HFF-Myc (cell line): ENCODE data around the gene HDC.
A peak's percentile ranks its signal among the peaks of the same experiment; 100 is the strongest.

Experiments used
- DNase-seq: peaks from one replicate; pipeline ENCODE4 v3.0.0-alpha.2; 2011; ENCODE audit warnings: low read depth; ENCODE audit errors: extremely low read depth
- H3K4me3 ChIP-seq: replicated peaks from 2 replicates; pipeline ENCODE4 v1.5.1; 2011; ENCODE audit warnings: low read depth, mild to moderate bottlenecking, control low read depth, low read length
- TF ChIP-seq, protein P1 (sequence below): IDR thresholded peaks from 2 replicates; pipeline ENCODE4 v1.5.1; 2012; ENCODE audit warnings: mild to moderate bottlenecking, low read depth, low read length, control low read depth; ENCODE audit errors: missing control alignments

The HDC gene

DNA sequence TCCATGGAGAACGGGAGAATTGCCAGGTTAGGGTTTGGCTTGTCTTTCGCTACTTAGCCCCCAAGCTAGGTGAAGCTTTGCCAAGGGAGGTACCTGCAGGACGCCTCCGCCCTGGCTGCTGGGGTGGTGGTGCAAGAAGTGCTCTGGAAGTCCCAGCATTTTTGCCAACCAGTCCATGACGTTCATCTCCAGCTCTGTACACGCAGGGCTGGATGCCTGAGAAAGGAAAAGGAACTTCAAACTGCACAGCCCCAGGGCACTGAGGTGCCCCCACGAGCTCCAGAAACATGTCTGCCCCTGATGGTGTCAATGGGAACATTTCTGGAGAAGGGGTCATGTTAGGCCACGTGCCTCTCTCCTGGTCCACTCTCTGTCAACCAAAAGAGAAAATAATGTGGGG is 8.2 kb downstream of the HDC start:
- DNase-seq: no peak
- H3K4me3 ChIP-seq: no peak overlapping the region
- TF ChIP-seq, protein P1, sequence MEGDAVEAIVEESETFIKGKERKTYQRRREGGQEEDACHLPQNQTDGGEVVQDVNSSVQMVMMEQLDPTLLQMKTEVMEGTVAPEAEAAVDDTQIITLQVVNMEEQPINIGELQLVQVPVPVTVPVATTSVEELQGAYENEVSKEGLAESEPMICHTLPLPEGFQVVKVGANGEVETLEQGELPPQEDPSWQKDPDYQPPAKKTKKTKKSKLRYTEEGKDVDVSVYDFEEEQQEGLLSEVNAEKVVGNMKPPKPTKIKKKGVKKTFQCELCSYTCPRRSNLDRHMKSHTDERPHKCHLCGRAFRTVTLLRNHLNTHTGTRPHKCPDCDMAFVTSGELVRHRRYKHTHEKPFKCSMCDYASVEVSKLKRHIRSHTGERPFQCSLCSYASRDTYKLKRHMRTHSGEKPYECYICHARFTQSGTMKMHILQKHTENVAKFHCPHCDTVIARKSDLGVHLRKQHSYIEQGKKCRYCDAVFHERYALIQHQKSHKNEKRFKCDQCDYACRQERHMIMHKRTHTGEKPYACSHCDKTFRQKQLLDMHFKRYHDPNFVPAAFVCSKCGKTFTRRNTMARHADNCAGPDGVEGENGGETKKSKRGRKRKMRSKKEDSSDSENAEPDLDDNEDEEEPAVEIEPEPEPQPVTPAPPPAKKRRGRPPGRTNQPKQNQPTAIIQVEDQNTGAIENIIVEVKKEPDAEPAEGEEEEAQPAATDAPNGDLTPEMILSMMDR: no peak

DNA sequence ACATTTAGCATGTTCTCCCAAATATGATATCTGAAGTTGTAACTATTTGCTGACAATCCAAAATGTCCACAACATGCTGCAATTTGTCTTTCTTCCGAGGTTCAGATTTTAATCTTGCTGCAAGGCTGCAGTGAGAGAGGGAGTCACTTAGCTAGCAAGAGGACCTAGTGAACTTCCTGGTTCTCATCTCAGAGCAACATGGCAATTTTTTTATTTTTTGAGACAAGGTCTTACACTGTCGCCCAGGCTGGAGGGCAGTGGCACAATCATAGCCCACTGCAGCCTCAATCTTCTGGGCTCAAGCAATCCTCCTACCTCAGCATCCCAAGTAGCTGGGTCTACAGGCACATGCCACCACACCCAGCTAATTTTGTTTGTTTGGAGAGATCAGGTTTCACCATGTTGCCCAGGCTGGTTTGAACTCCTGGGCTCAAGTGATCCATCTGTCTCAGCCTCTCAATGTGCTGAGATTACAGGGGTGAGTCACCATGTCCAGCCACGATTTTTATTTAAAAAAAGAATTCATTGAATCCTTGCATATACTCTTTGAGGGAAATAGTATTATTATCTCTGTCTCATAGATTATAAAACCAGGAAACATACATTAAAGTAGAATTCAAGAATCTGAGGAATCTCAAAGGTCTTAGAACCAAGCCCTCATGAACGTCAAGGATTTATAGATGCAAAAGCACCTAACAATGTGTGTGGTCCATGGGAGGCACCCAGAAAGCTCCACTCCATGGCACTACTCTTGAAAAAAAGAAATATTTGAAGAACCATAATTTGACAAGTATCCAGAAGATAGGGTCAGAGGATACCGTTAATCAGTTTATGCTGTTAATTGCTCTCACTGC is 9.1 kb downstream of the HDC start:
- H3K4me3 ChIP-seq: no peak overlapping the region
- DNase-seq: peak; percentile 61
- TF ChIP-seq, protein P1: no peak

DNA sequence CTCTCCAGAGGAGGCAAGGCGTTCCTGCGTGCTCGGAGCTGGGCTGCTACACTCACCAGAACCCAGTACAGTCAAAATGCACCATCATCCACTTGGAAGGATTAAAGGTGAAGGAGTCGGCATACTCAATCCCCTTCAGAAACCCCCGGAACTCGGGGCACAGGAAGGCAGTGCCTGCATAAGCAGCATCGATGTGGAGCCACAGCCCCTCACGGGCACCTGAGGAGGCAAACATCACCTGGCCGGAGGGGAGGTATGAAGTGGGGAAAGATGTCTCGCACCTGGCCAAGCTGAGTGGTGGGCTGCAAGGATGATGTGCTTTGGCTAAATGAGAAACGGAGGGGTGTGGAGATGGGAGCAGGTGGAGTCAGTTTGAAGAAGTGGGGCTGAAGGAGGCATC is 13.0 kb downstream of the HDC start:
- TF ChIP-seq, protein P1: no peak
- DNase-seq: no peak
- no peak overlapping the region for H3K4me3 ChIP-seq

DNA sequence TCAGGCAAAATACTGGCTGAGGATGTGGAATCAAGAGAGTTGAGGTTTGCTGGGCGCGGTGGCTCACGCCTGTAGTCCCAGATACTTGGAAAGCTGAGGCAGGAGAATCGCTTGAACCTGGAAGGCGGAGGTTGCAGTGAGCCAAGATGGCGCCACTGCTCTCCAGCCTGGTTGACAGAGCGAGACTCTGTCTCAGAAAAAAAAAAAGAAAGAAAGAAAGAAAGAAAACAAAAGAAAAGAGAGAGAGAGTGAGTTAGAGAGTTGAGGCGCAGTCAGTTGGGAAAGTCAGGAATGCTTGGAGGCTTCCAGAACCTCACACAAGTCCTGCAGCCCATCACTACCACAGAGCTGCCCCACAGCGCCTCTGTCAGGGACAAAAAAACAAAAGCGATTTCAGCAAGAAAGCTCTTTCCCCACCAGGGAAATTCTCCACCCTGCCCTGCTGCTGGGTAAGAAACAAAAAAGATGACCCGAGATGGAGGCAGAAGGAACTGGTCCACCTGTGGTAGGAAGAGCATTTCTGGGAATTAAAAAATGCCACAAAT is 13.8 kb downstream of the HDC start:
- DNase-seq: no peak
- no peak overlapping the region for H3K4me3 ChIP-seq
- TF ChIP-seq, protein P1: no peak

DNA sequence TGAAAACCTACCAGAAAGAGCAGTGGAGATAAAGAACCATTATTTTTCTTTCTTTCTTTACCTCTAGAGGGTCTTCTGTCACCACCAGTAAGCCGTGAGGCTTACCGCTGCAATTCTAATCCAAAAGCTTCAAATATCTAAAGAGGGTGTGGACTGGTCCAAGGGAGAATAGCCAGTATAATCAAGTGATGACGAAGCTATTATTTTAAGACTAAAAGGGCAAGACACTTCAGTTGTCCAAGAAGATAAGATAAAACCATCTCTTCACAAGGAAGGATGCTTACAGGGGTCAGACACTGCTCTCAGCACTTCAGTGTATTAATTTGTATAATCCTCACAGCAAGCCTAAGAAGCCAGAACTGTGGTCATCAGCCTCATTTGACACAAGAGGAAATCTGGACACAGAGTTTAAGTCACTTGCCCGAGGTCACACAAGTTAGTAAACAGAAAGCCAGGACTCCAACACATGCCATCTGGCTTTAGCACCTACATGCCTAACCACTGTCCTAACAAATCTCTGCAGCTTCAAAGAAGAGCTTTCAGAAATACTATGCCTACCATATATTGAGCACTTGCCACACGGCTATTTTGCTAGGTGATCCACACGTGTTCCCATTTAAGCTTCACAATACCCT is 14.6 kb downstream of the HDC start:
- DNase-seq: no peak
- TF ChIP-seq, protein P1: no peak
- H3K4me3 ChIP-seq: no peak overlapping the region

DNA sequence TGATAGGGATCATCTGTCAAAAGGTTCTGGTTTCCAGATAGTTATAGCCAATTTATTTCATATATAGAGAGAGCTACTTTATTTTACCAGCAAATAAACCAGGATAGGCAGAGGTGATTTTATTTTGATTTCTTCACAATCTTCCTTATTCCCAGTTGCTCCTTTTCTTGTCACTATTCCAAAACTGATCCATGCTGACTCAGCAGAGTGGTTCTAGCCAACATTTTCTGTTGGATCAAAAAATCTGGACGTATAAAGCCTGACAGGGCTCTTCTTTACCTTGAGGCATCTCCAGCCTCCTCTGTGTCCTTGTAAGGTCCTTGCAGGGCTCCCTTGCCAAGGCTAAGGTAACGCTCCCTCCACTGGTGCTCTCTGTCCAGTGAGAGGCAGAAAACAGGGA is 15.8 kb downstream of the HDC start:
- no peak for DNase-seq
- H3K4me3 ChIP-seq: no peak overlapping the region
- TF ChIP-seq, protein P1: no peak
